HG02623 (cell line): ENCODE data around the gene NOS3.
"Not testable (repeated sequence)": the region's sequence is repeated elsewhere in the genome, so short reads cannot be mapped to it uniquely, and the experiment has no call there.

Source experiments
- ATAC-seq: cut with Tn5 transposase; IDR thresholded peaks from one replicate; pipeline ENCODE4 v1.9.1; 2021; ENCODE audit warnings: moderate library complexity; ENCODE audit not compliant: unreplicated experiment

The NOS3 gene

GRCh38 chr7:151013733-151014497 lies 23.1 kb downstream of the NOS3 start:
- no peak for ATAC-seq

DNA sequence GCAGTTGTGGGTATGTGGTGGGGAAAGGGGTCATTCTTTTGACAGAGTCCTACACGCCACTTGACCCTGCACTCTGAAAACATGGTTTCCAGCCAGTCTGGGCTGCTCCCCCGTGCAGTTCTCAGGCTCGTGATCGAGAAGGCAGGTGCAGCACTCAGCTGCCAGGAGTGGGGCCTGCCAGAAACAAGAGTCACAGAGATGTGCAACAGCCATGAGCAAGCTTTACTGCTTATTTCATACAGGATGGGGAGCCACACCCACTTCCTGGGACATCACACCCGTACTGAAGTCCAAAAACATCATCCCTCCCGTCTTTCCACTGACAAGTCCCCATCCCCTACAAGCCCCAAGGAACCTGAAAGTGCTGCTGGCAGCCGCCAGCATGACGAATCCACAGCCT lies 24.1 kb downstream of the NOS3 start:
- no peak for ATAC-seq

DNA sequence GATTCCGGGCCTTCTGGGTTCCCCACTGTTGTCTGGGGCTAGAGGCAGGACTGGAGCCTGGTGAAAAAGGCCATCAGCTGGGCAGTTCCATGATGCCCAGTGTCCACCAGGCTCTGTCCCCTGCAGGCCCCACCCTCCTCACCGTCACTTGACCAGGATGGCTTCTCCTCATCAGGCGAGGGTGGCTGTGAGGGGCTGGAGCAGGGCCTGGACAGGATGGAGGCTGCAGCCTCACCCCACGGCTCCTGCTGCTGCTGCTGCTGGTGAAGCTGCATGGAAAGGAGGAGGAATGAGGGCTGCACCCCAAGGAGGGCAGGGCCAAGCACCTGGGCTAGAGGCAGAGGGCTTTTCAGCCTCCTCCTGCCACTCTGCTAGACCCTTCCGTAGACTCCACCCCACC lies 25.1 kb downstream of the NOS3 start:
- no peak for ATAC-seq

DNA sequence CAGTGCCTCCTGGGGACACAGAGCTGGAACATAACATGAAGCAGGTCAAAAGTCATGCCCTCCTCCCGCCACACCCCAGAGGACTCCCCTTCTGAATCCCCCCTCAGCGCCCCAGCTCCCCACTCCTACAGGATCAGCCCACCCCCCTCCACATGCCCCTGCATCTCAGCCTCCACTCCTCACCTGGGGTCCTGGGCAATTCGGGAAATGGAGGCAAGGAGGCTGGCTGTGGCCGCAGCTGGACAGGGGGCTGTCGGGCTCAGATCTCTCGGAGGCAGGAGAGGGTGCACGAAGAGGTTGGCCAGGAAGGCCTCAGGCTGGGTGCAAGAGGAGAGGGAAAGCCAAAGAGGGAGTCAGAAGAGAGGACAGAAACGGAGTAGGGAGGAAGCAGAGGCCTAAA lies 25.7 kb downstream of the NOS3 start:
- no peak for ATAC-seq

- ATAC-seq = no peak
These were observed 26.1 kb downstream of the NOS3 start for GRCh38 chr7:151016942-151017341.

GRCh38 chr7:151017370-151017952 lies 26.6 kb downstream of the NOS3 start:
- ATAC-seq = no peak

GRCh38 chr7:151017953-151018420 lies 27.2 kb downstream of the NOS3 start:
- peak; percentile 56 for ATAC-seq

- ATAC-seq = peak; percentile 7
These were observed 27.8 kb downstream of the NOS3 start for GRCh38 chr7:151018421-151019129.

GRCh38 chr7:151019130-151019447 lies 28.3 kb downstream of the NOS3 start:
- no peak for ATAC-seq

DNA sequence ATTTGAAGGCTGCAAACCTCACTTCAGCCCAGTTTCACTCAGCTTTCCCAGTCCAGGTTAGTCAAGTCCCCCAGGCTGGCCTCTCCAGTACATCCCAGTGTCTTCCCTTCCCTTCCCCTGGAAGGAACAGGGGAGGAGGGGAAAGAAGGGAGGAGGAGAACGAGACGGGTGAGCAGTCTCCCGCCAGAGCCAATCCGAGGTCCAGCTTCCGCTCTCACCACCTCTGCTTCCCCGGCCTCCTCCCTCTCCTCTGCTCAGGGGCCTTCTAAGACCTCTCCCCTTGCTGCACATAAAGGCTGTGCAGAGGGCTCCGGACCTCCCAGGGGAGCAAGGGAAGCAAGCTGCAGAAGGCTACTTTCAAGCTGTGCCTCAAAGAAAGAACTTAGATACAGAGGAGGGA lies 29.4 kb downstream of the NOS3 start:
- ATAC-seq = no peak

GRCh38 chr7:151023232-151023631 lies 32.4 kb downstream of the NOS3 start:
- ATAC-seq = no peak

DNA sequence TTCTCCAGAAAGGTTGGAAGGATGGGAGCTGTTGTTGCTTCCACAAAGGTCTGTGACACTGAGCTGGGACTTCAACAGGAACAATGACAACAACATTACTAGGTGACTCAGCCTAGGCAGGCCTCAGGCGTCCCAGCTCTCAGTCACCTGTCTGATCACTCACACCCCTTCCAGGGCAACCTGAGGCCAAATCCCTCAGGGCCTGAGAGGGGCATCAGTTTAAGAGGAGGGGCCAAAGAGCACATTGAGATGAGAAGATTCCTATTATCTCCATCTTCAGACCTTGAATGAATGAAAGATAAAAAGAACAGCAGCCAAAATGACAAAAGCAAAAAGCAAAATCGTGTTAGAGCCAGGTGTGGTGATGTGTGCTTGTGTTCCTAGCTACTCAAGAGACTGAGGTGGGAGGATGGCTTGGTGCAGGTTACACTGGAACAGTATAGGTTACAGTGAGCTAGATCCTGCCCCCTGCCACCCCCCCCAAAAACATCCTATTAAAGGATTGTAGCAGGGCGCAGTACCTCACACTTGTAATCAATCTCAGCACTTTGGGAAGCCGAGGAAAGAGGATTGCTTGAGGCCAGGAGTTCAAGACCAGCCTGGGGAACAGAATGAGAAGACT lies 33.7 kb downstream of the NOS3 start, which contains the start of gene ATG9B:
TSS of gene ATG9B (minus strand) at position 60 of the 622 bp plus-strand sequence. CDS start 71 bp downstream, outside the sequence.
- no peak for ATAC-seq

- no peak for ATAC-seq
These were observed 35.3 kb downstream of the NOS3 start for GRCh38 chr7:151025924-151026671.

DNA sequence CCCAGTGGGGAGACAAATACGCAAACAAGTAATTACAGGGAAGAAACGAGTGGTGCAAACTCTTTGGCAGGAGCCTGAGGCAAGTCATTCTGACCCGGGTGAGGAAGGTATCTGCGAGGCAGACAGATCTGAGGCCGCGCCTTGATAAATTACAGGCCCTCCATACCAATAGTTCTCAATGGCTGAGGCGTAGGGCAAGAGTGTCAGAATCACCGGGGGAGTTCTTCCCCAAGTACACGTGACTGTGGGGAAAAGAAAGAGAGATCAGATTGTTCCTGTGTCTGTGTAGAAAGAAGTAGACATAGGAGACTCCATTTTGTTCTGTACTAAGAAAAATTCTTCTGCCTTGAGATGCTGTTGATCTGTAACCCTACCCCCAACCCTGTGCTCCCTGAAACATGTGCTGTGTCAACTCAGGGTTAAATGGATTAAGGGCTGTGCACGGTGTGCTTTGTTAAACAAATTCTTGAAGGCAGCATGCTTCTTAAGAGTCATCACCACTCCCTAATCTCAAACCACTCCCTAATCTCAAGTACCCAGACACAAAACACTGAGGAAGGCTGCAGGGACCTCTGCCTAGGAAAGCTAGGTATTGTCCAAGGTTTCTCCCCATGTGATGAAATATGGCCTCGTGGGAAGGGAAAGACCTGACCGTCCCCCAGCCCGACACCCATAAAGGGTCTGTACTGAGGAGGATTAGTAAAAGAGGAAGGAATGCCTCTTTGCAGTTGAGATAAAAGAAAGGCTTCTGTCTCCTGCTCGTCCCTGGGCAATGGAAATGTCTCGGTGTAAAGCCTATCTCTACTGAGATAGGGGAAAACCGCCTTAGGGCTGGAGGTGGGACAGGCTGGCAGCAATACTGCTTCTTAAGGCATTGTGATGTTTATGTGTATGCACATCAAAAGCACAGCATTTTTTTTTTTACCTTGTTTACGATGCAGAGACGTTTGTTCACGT lies 36.2 kb downstream of the NOS3 start:
- ATAC-seq = not testable (repeated sequence)

- not testable (repeated sequence) for ATAC-seq
These were observed 36.9 kb downstream of the NOS3 start for GRCh38 chr7:151027728-151028130.

GRCh38 chr7:151028131-151028947 lies 37.5 kb downstream of the NOS3 start, which contains the start of gene ABCB8:
Gene ABCB8 (plus strand): TSS chr7:151028450. CDS start chr7:151028516, 66 bp downstream.
- peak; percentile 98 for ATAC-seq

GRCh38 chr7:151028948-151029501 lies 38.2 kb downstream of the NOS3 start:
- ATAC-seq = no peak

DNA sequence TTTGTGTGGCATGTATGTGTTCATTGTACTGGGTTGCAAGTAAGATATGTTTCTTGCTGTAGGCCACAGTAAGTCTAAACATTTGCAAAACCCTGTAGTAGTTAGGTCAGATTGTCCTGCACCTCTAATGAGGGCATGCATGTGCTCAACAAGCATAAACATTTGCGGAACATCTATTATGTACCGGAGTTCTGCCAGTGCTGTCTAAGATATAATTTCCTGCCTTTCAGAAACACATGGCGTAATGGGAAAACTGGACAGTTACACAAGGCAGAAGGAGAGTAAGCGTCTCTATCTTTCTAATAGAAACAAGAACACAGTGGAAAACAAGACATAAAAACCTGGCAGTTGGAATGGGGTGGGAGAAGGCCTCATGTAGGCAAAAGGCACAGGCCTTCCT lies 40.2 kb downstream of the NOS3 start:
- ATAC-seq = no peak
